H1 (cell line): ENCODE measurements around the gene DNAJB12. TPM values are rescaled to one million over a fixed set of nuclear protein-coding genes. Genes with fewer than 3 reads are reported as not detected.

Experiments
- CTCF ChIA-PET: fragments of 300-600 bp; sonication (Branson Sonifier 250); formaldehyde crosslinking; loops from one replicate; lab custom pipeline; 2021; ENCODE audit not compliant: partially characterized antibody; lab: Charles Lee
- POLR2A ChIA-PET: fragments of 300-600 bp; sonication (Branson Sonifier 250); formaldehyde crosslinking; loops from one replicate; lab custom pipeline; 2021; ENCODE audit warnings: inconsistent platforms; ENCODE audit not compliant: partially characterized antibody; lab: Charles Lee
- DNase-seq, 2 experiments: peaks; one replicate each; pipeline versions ENCODE4 v3.0.0 to v3.0.0-alpha.2; 2010 to 2022; ENCODE audit warnings: low spot score in 2 of 2, low read depth in 1 of 2, mixed read lengths in 1 of 2
- FAIRE-seq: peaks from 2 replicates; lab custom pipeline; 2011; peaks lifted over from hg19 to GRCh38; lab: Jason Lieb, UNC
- H2AFZ ChIP-seq: 2 replicates; pipeline ENCODE4 v1.8.1; 2012; ENCODE audit warnings: low read length, inconsistent platforms
- H2AK5ac ChIP-seq: 2 replicates; pipeline ENCODE4 v1.6.1; 2013; ENCODE audit warnings: low read depth, low read length
- H2BK120ac ChIP-seq: replicated peaks from 2 replicates; pipeline ENCODE3; 2013; ENCODE audit warnings: low read depth, low read length, inconsistent platforms
- H2BK12ac ChIP-seq: 2 replicates; pipeline ENCODE4 v1.6.1; 2013; ENCODE audit warnings: low read depth, low read length
- H2BK15ac ChIP-seq: 2 replicates; pipeline ENCODE4 v1.6.1; 2013; ENCODE audit warnings: low read length
- H2BK20ac ChIP-seq: 2 replicates; pipeline ENCODE4 v1.6.1; 2013; ENCODE audit warnings: low read length
- H2BK5ac ChIP-seq: 2 replicates; pipeline ENCODE4 v1.6.1; 2013; ENCODE audit warnings: low read depth, low read length
- H3K14ac ChIP-seq: 2 replicates; pipeline ENCODE4 v1.6.1; 2013; ENCODE audit warnings: inconsistent platforms; ENCODE audit not compliant: insufficient read length
- H3K18ac ChIP-seq: 2 replicates; pipeline ENCODE4 v1.6.1; 2013; ENCODE audit warnings: low read length; ENCODE audit errors: extremely low read depth
- H3K23ac ChIP-seq: 2 replicates; pipeline ENCODE4 v1.6.1; 2013; ENCODE audit warnings: inconsistent platforms; ENCODE audit not compliant: insufficient read length
- H3K23me2 ChIP-seq: 2 replicates; pipeline ENCODE4 v1.6.1; 2013; ENCODE audit warnings: low read depth, low read length
- H3K27ac ChIP-seq: 2 replicates; pipeline ENCODE4 v1.6.1; 2011; ENCODE audit warnings: low read depth, low read length, inconsistent platforms
- H3K27me3 ChIP-seq, 4 experiments: replicated peaks in 1 of 4; 1 replicate in 1 of 4; 2 replicates in 3 of 4; pipeline versions ENCODE4 v1.6.1 to v1.8.1; 2011 to 2013; ENCODE audit warnings: low read length in 3 of 4, mild to moderate bottlenecking in 3 of 4, inconsistent platforms in 2 of 4, mixed read lengths in 2 of 4, moderate library complexity in 1 of 4; ENCODE audit not compliant: control insufficient read depth in 3 of 4, insufficient read depth in 3 of 4; ENCODE audit errors: extremely low read depth in 1 of 4
- H3K36me3 ChIP-seq, 4 experiments: 2 replicates each; pipeline versions ENCODE4 v1.6.1 to v1.8.1; 2011 to 2013; ENCODE audit warnings: mild to moderate bottlenecking in 4 of 4, low read length in 3 of 4, moderate library complexity in 2 of 4, control low read depth in 1 of 4, inconsistent platforms in 1 of 4; ENCODE audit not compliant: insufficient read depth in 4 of 4, control insufficient read depth in 2 of 4
- H3K4ac ChIP-seq: replicated peaks from 2 replicates; pipeline ENCODE3; 2013; ENCODE audit warnings: low read length, low read depth, mixed read lengths, inconsistent platforms; ENCODE audit not compliant: insufficient read length
- H3K4me1 ChIP-seq, 4 experiments: replicated peaks in 1 of 4; 1 replicate in 1 of 4; 2 replicates in 3 of 4; pipeline versions ENCODE4 v1.6.1 to v1.8.1; 2011 to 2013; ENCODE audit warnings: low read length in 3 of 4, inconsistent platforms in 2 of 4, mixed read lengths in 1 of 4; ENCODE audit not compliant: insufficient read depth in 4 of 4, control insufficient read depth in 3 of 4
- H3K4me2 ChIP-seq, 2 experiments: 2 replicates each; pipeline versions ENCODE4 v1.6.1 to v1.8.1; 2011 to 2013; ENCODE audit warnings: low read depth in 2 of 2, low read length in 2 of 2, control low read depth in 1 of 2, inconsistent platforms in 1 of 2, mild to moderate bottlenecking in 1 of 2; ENCODE audit not compliant: insufficient read depth in 1 of 2
- H3K4me3 ChIP-seq, 4 experiments: fragments of 200-600, 300-600 bp in 1 of 4; sonication (generic), shearing (Covaris generic), sonication (Bioruptor Twin) in 1 of 4; 2 replicates each; pipeline versions ENCODE4 v1.5.1 to v1.8.1; 2011 to 2016; ENCODE audit warnings: low read length in 4 of 4, low read depth in 3 of 4, control low read depth in 2 of 4, inconsistent platforms in 2 of 4, mild to moderate bottlenecking in 2 of 4, mixed read lengths in 1 of 4, moderate library complexity in 1 of 4; ENCODE audit not compliant: insufficient read depth in 2 of 4; ENCODE audit errors: extremely low read depth in 1 of 4
- H3K56ac ChIP-seq: replicated peaks from 2 replicates; pipeline ENCODE3; 2013; ENCODE audit warnings: low read depth, mild to moderate bottlenecking, mixed read lengths, low read length, inconsistent platforms; ENCODE audit not compliant: insufficient read length
- H3K79me1 ChIP-seq: 2 replicates; pipeline ENCODE4 v1.6.1; 2013; ENCODE audit warnings: low read depth, low read length, control low read depth
- H3K79me2 ChIP-seq, 2 experiments: 2 replicates each; pipeline versions ENCODE4 v1.6.1 to v1.8.1; 2012 to 2013; ENCODE audit warnings: low read length in 2 of 2, mild to moderate bottlenecking in 2 of 2, inconsistent platforms in 1 of 2; ENCODE audit not compliant: insufficient read depth in 2 of 2, control insufficient read depth in 1 of 2
- H3K9ac ChIP-seq, 4 experiments: replicated peaks in 1 of 4; 1 replicate in 1 of 4; 2 replicates in 3 of 4; pipeline versions ENCODE4 v1.6.1 to v1.8.1; 2011 to 2013; ENCODE audit warnings: low read depth in 3 of 4, low read length in 3 of 4, control low read depth in 2 of 4, mild to moderate bottlenecking in 2 of 4, moderate library complexity in 2 of 4, inconsistent platforms in 1 of 4; ENCODE audit errors: extremely low read depth in 1 of 4
- H3K9me3 ChIP-seq, 2 experiments: 2 replicates each; pipeline versions ENCODE4 v1.6.1 to v1.8.1; 2012 to 2013; ENCODE audit warnings: mild to moderate bottlenecking in 2 of 2, moderate library complexity in 2 of 2, control low read depth in 1 of 2, inconsistent platforms in 1 of 2, low read depth in 1 of 2, low read length in 1 of 2, mixed read lengths in 1 of 2; ENCODE audit not compliant: insufficient read depth in 2 of 2
- H4K20me1 ChIP-seq, 2 experiments: replicated peaks in 1 of 2; 2 replicates each; pipeline versions ENCODE3 to v1.8.1; 2011 to 2013; ENCODE audit warnings: inconsistent platforms in 2 of 2, low read length in 2 of 2, mild to moderate bottlenecking in 1 of 2; ENCODE audit not compliant: insufficient read depth in 2 of 2, control insufficient read depth in 1 of 2
- H4K5ac ChIP-seq: 2 replicates; pipeline ENCODE4 v1.6.1; 2013; ENCODE audit warnings: low read length, low read depth, mixed read lengths, inconsistent platforms; ENCODE audit not compliant: insufficient read length
- H4K8ac ChIP-seq: 2 replicates; pipeline ENCODE4 v1.8.0; 2013; ENCODE audit warnings: mild to moderate bottlenecking, moderate library complexity, low read length, inconsistent platforms; ENCODE audit not compliant: insufficient read depth; ENCODE audit errors: extremely low read depth
- H4K91ac ChIP-seq: replicated peaks from 2 replicates; pipeline ENCODE3; 2013; ENCODE audit warnings: low read length, mixed read lengths, inconsistent platforms; ENCODE audit not compliant: insufficient read length
- CEBPB ChIP-seq: IDR thresholded peaks from 2 replicates; pipeline ENCODE4 v1.6.1; 2012; ENCODE audit warnings: low read depth, low read length
- CTBP2 ChIP-seq: IDR thresholded peaks from 2 replicates; pipeline ENCODE4 v1.7.0; 2011; ENCODE audit warnings: borderline replicate concordance, mild to moderate bottlenecking, moderate library complexity, mixed read lengths, low read length; ENCODE audit not compliant: insufficient read depth, insufficient read length
- E2F6 ChIP-seq: IDR thresholded peaks from 2 replicates; pipeline ENCODE4 v1.6.1; 2012; ENCODE audit warnings: inconsistent platforms
- JUN ChIP-seq: IDR thresholded peaks from 2 replicates; pipeline ENCODE4 v1.6.1; 2011; ENCODE audit warnings: low read depth, mild to moderate bottlenecking, improper control_type of control experiment, low read length
- SP4 ChIP-seq: IDR thresholded peaks from 2 replicates; pipeline ENCODE4 v1.6.1; 2012; ENCODE audit warnings: low read length, inconsistent platforms
- TAF7 ChIP-seq: optimal IDR thresholded peaks from 2 replicates; pipeline ENCODE3; 2011; ENCODE audit warnings: low read depth, mild to moderate bottlenecking, inconsistent platforms, low read length, moderate library complexity, borderline replicate concordance
- TEAD4 ChIP-seq: IDR thresholded peaks from 2 replicates; pipeline ENCODE4 v1.6.1; 2012; ENCODE audit warnings: low read depth, low read length, inconsistent platforms, mixed read lengths
- whole genome bisulfite sequencing, 2 experiments: shearing (Covaris generic) in 1 of 2; methylation state at CpG; one replicate each; pipeline versions ENCODE4 v1.1.6 to v1.1.7; 2013 to 2015; ENCODE audit warnings: low lambda C conversion rate in 2 of 2, mixed read lengths in 2 of 2, inconsistent platforms in 1 of 2, low coverage in 1 of 2, missing lambda C conversion rate in 1 of 2; ENCODE audit not compliant: insufficient replicate concordance in 2 of 2, insufficient coverage in 1 of 2, insufficient read length in 1 of 2; ENCODE audit errors: extremely low coverage in 1 of 2, missing lambda C conversion rate in 1 of 2; 5-methylcytosine and 5-hydroxymethylcytosine counted together
- polyA plus RNA-seq, 7 experiments: library from polyadenylated mRNA; depleted of rRNA in 3 of 7; stranded (reverse) in 5 of 7; unstranded in 2 of 7; fragments of >200 nt in 5 of 7; fragments of 200-250 nt in 2 of 7; gene quantifications; 1 replicate in 5 of 7; 2 replicates in 1 of 7; 4 replicates in 1 of 7; pipeline versions ENCODE4 v1.2.1 to v1.2.3, GENCODE V29; 2011 to 2013; ENCODE audit warnings: missing spikeins in 2 of 7, mixed read lengths in 2 of 7
- total RNA-seq: library from RNA; stranded (reverse); fragmentation: NEBNext Ultra II Directional; extraction: Animal tissue kit (Norgen Biotek cat#: 25700); gene quantifications from 2 replicates; pipeline ENCODE4 v1.2.1, GENCODE V29; 2021

Gene DNAJB12
- total and polyA plus RNA-seq, 2 of the 8 experiments (the other 6 are each of a cell fraction or from before 2014, with no cell fraction given): 10.8 to 20.5 TPM

GRCh38 chr10:72386916-72387586 lies 32.3 kb upstream of the DNAJB12 start:
- no peaks in the 10 kb centered on the region for H3K79me2 ChIP-seq
- no peak overlapping the region for H3K9ac ChIP-seq
- H3K79me1 ChIP-seq: no peaks in the 10 kb centered on the region
- H2AFZ ChIP-seq: no peak overlapping the region
- no peak overlapping the region for H3K27ac ChIP-seq
- no peak overlapping the region for H4K91ac ChIP-seq
- H3K14ac ChIP-seq: no peak overlapping the region
- no peak overlapping the region for H4K8ac ChIP-seq
- no peak overlapping the region for H4K5ac ChIP-seq
- no peak overlapping the region for H2BK120ac ChIP-seq
- 85% methylated on average over 3 of the region's 3 CpGs; no CpG with 5 or more reads in 1 of the 2 experiments for WGBS, 2 experiments
- H3K9me3 ChIP-seq: no peaks in the 10 kb centered on the region
- DNase-seq (no peak), FAIRE-seq (no peak)
- no peak for TF ChIP-seq JUN
- no peak for TF ChIP-seq TEAD4
- TF ChIP-seq SP4: no peak
- no peak for TF ChIP-seq CTBP2
- peak; percentile 24; the same call in 1 of the 2 replicates for TF ChIP-seq CEBPB
- TF ChIP-seq TAF7: no peak
- TF ChIP-seq E2F6: no peak
- no peak overlapping the region for H3K56ac ChIP-seq
- H3K4me1 ChIP-seq: peaks cover 0 to 6% (median 3%) of the 10 kb centered on the region in 4 experiments; a peak in 3 of 7 replicates
- H2BK12ac ChIP-seq: no peak overlapping the region
- H3K4me3 ChIP-seq: no peak overlapping the region
- H2BK20ac ChIP-seq: no peak overlapping the region
- no peaks in the 10 kb centered on the region for H4K20me1 ChIP-seq
- H2BK15ac ChIP-seq: no peak overlapping the region
- ChIA-PET POLR2A (interaction anchor here (0.6 kb wide), 1 partner anchor 371 kb away, joined by 3 read pairs; no protein-coding TSS in a partner anchor), CTCF (no interaction called here)
- H3K27me3 ChIP-seq: no peaks in the 10 kb centered on the region
- no peaks in the 10 kb centered on the region for H3K23me2 ChIP-seq
- no peak overlapping the region for H2BK5ac ChIP-seq
- H3K23ac ChIP-seq: no peak overlapping the region
- H2AK5ac ChIP-seq: no peak overlapping the region
- H3K4ac ChIP-seq: no peak overlapping the region
- H3K4me2 ChIP-seq: no peak overlapping the region
- no peak overlapping the region for H3K18ac ChIP-seq
- no peaks in the 10 kb centered on the region for H3K36me3 ChIP-seq
